MG63 (cell line): ENCODE measurements around the gene TSPAN3. TPM values are rescaled to one million over a fixed set of nuclear protein-coding genes. Genes with fewer than 3 reads are reported as not detected.

Source experiments
- DNase-seq: peaks from one replicate; pipeline ENCODE4 v3.0.0-alpha.2; 2020
- H3K27me3 ChIP-seq: fragments of 250-450 bp; sonication (Bioruptor Pico); 2 replicates; pipeline ENCODE4 v1.5.1; 2020; ENCODE audit warnings: mild to moderate bottlenecking, moderate library complexity
- H3K36me3 ChIP-seq: fragments of 250-450 bp; sonication (Bioruptor Pico); 2 replicates; pipeline ENCODE4 v1.5.1; 2020; ENCODE audit warnings: mild to moderate bottlenecking, moderate library complexity
- H3K4me3 ChIP-seq: fragments of 250-450 bp; sonication (Bioruptor Pico); 2 replicates; pipeline ENCODE4 v1.5.1; 2020; ENCODE audit warnings: mild to moderate bottlenecking, moderate library complexity
- H3K9me3 ChIP-seq: fragments of 250-450 bp; sonication (Bioruptor Pico); 2 replicates; pipeline ENCODE4 v1.5.1; 2020; ENCODE audit warnings: mild to moderate bottlenecking, moderate library complexity
- total RNA-seq: library from RNA; depleted of rRNA; stranded (reverse); fragments of >200 nt; shearing (Covaris generic); gene quantifications from 2 replicates; pipeline ENCODE4 v1.2.3, GENCODE V29; 2014; ENCODE audit warnings: low replicate concordance; rRNA removed

The TSPAN3 gene
- 239 and 258 TPM in 2 replicates for total RNA-seq

DNA sequence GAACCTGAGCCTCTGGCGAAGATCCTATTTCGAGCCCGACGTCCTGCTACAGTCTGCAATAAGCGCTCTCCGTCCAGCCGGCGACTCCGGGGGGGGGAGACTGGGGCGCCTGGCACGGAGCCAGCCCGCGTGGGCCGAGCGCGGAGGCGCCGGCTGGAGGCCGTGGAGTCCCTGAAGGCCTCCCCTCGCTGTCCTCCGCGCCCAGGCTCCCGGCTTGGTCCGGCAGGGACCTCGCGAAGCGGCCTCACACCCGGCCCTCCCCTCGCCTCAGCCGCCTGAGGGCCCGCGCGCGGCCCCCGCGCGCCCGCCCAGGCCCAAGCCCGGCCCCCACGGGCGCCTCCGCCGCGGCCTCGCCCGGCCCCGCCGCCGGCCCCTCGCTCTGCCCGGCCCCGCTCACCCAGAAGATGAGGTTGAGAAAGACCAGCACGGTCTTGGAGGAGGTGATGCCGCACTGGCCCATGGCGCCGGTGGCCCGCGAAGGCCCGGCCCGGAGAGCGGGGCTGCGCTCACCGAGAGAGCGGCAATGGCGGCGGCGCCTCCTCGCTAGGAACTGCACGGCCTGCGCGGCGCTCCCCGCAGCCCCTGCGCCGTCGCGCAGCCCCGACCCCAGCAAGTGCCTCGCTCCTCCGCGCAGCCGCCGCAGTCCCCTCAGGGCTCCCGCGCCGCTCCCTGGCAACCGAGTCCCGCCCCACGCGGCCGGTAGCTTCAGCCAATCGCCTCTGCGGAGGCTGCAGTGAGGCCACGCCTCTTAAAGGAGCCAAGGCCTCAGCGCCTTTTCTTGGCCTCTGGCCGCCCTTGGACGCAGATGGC, at the start of gene TSPAN3:
Gene TSPAN3, minus strand, starts transcription at position 615 of the 810 bp plus-strand sequence. Its CDS starts 155 bp downstream, at position 460.
- peak within 1 kb of the TSS; percentile 80 for H3K4me3 ChIP-seq
- peaks cover 6% of the 10 kb centered on the region for H3K27me3 ChIP-seq
- peak; percentile 94 for DNase-seq
- H3K36me3 ChIP-seq, result peaks cover 16% of the 10 kb centered on the region
- no peaks in the 10 kb centered on the region for H3K9me3 ChIP-seq

DNA sequence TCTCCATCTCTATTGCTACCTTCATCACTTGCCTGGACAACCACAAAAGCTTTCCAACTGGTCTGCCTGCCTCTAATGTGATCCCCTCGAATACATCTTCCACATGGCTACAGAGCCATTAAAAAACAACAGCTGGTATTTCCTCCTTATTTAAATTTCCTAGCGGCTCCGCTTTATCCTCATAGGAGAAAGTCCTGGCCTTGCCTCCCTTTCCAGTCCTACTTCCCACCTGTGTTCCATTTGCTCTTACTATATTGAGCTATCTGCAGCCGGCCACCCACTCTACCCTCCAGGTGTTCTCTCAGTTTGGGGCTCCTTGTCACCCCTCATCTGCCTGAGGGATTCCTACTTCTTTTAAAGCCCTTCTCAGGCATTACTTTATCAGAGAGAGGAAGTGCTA, 49.7 kb upstream of the TSPAN3 start:
- H3K9me3 ChIP-seq, result no peaks in the 10 kb centered on the region
- no peak for DNase-seq
- H3K36me3 ChIP-seq, result peaks cover 5% of the 10 kb centered on the region
- no peak overlapping the region for H3K4me3 ChIP-seq
- H3K27me3 ChIP-seq, result no peaks in the 10 kb centered on the region

DNA sequence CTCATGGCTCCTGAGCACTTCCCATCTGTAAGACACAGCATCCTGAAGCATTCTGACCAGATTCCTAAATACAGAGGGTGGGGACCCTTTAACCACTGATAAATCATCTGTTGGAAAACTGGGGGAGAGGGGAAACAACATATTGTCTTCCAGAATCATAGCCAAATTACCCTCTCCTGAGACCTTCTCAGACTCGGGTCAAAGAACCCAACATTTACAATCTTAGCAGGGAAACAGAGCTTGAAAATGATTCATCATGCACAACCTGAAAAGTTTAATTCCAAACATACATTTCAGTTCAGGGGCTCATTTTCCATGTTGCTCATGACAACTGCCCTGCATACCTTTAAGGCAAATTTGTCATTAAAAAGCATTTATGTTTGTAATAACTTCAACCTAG, 48.5 kb upstream of the TSPAN3 start:
- Histone ChIP-seq H3K4me3 (no peak overlapping the region), H3K27me3 (no peaks in the 10 kb centered on the region), H3K36me3 (no peaks in the 10 kb centered on the region), H3K9me3 (no peaks in the 10 kb centered on the region)
- DNase-seq, result no peak

DNA sequence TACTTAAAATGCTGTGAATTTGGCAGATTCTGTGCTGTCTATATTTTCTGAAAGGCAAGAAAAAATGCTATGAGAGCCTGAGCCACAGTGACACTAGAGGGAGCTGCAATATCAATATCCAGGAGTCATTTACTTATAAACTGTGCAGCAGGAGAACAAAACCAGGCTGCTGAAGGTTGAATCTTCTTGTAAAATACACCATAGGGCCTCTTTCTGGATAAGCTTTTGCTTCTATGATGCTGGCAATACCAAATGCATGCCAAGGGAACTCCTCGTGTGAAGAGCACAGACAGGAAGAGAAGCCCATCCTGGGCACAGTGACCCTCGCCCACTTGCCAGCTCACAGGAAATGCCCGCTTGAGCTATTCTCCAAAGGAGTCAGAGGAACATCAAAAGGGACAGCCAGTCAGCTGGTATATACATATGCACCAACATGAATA, 48.0 kb upstream of the TSPAN3 start:
- peak; percentile 18 for DNase-seq
- Histone ChIP-seq H3K9me3 (no peaks in the 10 kb centered on the region), H3K27me3 (no peaks in the 10 kb centered on the region), H3K4me3 (no peak overlapping the region), H3K36me3 (no peaks in the 10 kb centered on the region)

DNA sequence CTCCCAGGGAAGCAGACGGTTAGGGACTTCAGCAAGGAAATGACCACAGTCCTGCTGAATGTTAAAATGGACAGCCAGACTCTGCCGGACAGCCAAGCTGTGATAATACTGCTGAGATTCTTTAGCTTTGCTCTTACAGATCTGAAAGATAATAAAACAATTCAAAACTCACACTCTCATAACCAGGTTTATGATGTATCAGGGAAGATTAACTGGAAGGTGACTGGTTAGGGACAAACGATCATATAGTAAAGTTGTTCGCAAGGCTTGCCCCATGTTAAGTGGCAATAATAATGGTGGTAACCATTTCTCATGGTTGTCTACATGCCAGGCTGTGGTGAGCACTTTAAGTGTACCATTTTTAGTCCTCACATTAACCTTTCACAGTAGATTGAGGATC, 44.3 kb upstream of the TSPAN3 start:
- no peak for DNase-seq
- Histone ChIP-seq H3K27me3 (no peaks in the 10 kb centered on the region), H3K4me3 (no peak overlapping the region), H3K36me3 (peaks cover 3% of the 10 kb centered on the region; the same call in 1 of the 2 replicates), H3K9me3 (no peaks in the 10 kb centered on the region)

DNA sequence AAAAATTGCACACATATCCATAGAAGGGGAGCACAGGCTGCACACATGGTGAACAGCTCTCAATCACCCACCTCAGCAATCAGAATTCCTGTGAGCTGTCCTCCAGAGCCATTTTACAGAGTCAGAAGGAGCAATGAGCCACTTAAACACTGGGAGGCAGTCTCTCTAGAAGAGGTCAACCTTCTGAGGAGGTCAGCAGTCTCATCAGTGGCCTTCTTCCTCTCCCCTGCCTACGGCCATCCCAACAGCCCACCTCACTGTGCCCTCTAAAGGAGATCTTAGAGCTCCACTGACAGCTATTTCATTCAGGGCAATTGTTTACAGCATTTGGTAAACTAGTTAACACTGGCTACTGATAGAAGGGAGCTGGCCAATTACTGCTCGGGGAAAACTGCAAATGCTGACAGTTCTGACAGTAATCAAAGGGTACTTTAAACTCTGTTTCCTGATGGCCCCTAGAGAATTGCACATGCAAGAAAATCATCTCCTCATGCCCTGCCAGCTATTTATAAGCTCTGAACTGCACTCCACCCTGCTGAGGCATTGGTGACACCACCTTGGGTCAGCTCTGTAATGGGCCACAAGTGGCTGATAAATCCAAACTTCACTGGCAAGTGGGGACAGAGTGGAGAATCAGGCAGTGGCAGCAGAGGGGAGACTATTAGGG, 42.1 kb upstream of the TSPAN3 start:
- Histone ChIP-seq H3K9me3 (no peaks in the 10 kb centered on the region), H3K36me3 (peaks cover 8% of the 10 kb centered on the region; the same call in 1 of the 2 replicates), H3K27me3 (no peaks in the 10 kb centered on the region), H3K4me3 (no peak overlapping the region)
- DNase-seq, result no peak

DNA sequence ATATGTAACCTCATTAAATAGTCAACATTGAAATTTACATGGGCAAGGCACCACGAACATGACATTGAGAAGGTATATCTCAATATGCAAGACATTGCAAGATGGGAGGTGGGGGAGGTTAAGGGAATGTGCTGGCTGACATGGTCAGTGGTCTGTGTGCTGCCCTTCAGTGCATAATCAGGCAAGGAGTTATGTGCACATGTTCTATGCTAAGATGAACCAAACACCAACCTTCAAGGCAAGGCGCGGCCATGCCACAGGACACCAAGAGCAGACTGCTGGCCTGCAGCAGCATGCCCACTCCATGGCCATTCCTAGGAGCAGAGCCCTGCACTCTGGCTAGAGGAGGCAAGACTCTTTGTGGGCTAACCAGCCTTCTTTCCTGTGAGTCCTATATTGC, 40.9 kb upstream of the TSPAN3 start:
- Histone ChIP-seq H3K4me3 (no peak overlapping the region), H3K36me3 (peaks cover 8% of the 10 kb centered on the region; the same call in 1 of the 2 replicates), H3K27me3 (no peaks in the 10 kb centered on the region), H3K9me3 (no peaks in the 10 kb centered on the region)
- DNase-seq, result no peak

DNA sequence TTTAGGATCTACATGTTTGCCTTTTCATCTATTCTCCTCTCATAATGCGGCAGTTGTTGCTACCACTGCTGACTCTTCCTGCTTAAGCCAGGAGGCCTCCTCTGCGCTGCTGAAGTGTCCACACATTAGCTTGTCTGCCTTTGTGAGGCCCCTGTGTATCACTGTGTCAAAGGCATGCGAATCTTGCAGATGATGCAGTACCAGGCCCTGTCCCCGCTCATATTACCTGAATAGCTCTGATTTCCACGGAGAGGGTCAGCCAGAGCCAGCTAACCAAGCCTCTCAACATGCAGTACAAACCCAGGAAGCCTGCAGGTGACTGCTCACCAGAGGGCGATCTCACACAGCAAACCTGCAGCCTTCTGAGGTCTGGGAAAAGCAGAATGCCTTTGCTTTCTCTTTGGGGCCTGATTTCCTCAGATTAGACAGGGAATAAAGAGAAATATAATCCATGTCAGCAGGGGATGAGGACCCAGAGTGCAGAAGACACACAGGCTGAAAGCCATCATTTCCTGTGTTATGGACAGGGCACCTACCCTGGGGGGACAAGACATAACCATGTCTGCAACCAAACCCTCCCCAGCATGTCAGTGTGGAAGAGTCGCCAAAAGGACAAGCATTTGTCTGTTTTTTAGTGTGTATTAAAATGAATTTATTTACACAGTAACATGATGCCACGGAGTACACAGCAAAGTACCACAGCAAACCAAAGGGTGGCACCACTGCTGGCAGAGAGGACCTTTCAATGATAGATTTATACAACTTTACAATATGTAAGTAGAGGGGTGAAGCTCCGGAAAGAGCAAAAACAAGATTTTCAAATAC, 36.8 kb upstream of the TSPAN3 start:
- peaks cover 8% of the 10 kb centered on the region; the same call in 1 of the 2 replicates for H3K36me3 ChIP-seq
- DNase-seq, result peak; percentile 42
- no peaks in the 10 kb centered on the region for H3K27me3 ChIP-seq
- no peaks in the 10 kb centered on the region for H3K9me3 ChIP-seq
- H3K4me3 ChIP-seq, result no peak overlapping the region

DNA sequence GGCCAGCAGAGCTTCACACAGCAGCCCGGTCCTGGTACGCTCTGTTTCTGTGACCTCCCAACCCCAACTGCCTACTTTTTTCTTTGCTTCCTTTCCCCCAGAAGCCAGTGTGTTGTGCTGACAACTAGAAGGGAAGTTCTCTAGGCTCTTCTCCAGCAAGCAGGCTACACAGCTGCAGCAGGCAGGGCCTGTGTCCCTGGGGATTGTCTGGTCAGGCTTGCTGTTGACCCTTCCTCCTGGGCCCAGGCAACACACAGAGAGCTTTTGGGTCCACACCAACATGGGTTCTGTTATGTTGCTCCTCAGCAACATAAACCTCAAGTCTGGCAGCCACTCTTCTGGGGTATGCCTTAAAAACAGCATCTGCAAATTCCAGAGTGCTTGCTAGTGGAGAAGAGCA, 36.2 kb upstream of the TSPAN3 start:
- Histone ChIP-seq H3K27me3 (no peaks in the 10 kb centered on the region), H3K36me3 (peaks cover 5% of the 10 kb centered on the region; the same call in 1 of the 2 replicates), H3K9me3 (no peaks in the 10 kb centered on the region), H3K4me3 (no peak overlapping the region)
- DNase-seq, result no peak

DNA sequence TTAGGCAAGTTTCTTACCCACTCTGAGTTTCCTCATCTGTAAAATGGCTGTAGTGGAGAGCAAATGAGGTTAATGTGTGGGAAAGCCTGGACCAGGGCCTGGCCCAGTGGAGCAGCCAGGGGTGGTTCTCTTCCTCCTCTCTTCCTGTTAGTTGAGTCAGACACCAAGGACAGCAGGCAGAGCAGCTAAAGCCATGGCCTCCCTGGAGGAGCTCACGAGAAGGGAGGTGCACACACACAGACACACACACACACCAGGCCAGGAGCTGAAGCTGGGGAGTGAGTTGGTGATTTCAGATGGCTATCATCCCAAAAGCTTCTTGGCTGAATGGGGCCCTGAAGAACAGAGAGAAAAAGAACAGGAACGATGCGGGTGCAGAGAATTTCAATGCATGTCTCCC, 33.2 kb upstream of the TSPAN3 start:
- Histone ChIP-seq H3K9me3 (no peaks in the 10 kb centered on the region), H3K36me3 (0 out of 2 replicates have a peak, but pooled peaks cover 1% of the 10 kb centered on the region), H3K27me3 (no peaks in the 10 kb centered on the region), H3K4me3 (no peak overlapping the region)
- DNase-seq, result no peak

DNA sequence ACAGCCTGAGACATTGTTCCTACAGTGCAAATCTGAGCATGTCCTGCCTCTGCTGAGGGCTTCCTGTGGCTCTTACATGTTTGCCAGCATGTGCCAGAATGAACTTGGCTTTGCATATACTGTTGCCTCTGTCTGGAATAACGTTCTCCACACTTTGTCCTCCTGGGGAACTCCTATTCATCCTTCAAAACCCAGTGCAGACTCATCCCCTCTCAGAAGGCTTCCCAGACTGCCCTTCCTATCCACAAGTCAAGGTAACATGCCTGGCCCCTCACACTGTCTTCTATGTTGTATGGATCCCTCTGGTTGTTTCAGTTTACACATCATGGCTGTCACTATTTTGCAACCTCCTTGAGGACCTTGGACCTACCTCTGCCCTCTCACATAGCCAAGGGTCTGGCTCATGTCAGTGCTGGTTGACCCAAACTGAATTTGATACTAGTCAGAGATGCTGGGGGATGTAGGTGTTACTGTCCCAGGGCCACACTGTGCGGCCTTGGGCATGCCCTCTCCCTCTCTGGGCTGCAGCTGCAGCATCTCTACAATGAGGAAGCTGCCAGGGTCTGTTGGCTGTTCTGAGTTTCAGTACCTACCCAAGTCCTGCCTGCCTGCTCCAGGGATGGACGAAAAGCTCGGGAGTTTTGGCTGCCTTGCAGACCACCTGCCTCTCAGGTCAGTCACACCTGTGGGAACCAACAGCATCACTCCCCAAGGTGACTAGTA, 29.0 kb upstream of the TSPAN3 start:
- H3K36me3 ChIP-seq, result no peaks in the 10 kb centered on the region
- no peak overlapping the region for H3K4me3 ChIP-seq
- H3K9me3 ChIP-seq, result no peaks in the 10 kb centered on the region
- no peaks in the 10 kb centered on the region for H3K27me3 ChIP-seq
- no peak for DNase-seq

DNA sequence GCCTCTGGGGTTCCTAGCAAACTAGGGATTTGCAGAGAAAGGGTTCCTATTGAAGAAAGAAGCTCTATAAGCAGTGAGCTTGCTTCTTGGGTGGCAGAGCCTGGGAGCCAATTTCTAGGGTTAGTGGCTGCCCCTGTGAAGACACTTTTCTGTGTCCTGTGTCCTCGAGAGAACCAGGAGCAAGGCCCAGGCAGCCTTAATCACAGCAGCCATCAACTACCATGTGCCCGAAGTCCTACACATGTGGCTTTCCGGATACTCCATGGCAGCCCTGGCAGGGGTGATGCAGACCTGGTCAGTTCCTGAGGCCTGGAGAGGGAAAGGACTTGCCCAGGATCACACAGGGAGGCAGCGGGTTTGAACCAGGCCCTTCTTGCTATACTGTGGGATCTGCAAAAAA, 27.7 kb upstream of the TSPAN3 start:
- Histone ChIP-seq H3K9me3 (no peaks in the 10 kb centered on the region), H3K27me3 (no peaks in the 10 kb centered on the region), H3K4me3 (no peak overlapping the region), H3K36me3 (no peaks in the 10 kb centered on the region)
- no peak for DNase-seq

DNA sequence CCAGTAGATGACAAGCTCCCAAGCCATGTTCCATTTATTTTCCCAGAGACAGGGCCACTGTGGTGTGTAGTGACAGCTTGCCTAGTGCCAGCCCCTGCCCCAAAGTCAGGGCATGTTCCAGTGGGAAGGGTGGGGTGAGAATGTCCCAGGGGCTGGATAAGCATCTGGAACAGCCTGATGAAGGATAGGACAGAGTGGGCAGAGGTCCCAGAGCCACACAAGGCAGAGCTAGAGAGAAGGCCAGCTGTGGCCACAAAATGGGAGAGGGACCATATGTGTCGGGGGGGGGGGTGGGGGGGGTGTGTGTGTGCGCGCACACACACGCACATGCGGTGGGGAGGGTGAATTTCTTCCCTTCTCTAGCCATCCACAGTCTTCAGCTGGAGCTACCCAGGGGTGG, 27.0 kb upstream of the TSPAN3 start:
- no peaks in the 10 kb centered on the region for H3K9me3 ChIP-seq
- no peaks in the 10 kb centered on the region for H3K27me3 ChIP-seq
- no peak overlapping the region for H3K4me3 ChIP-seq
- DNase-seq, result no peak
- no peaks in the 10 kb centered on the region for H3K36me3 ChIP-seq

DNA sequence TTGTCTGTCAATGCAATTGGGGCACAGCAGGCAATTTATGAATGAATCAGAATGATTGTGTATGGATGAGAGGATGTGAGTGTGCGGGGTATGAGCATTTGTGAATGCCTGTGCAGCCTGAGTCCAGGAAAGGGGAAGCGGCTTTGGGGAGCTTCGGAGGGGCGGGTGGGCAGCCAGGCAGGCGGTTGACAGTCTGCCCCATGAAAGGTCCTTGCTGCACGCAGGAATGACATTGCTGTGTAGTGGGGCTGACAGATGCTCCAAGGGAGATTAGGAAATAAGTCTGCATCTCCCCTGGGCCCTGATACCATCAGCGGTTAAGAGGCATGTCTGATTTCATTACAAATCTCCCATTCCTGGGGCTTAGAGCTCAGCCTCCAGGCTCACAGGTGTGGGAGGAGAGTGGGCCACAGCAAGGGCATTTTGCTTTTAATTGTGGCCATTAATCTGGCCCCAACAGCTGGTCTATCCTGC, 26.4 kb upstream of the TSPAN3 start:
- no peak overlapping the region for H3K4me3 ChIP-seq
- DNase-seq, result no peak
- H3K9me3 ChIP-seq, result no peaks in the 10 kb centered on the region
- H3K27me3 ChIP-seq, result no peaks in the 10 kb centered on the region
- no peaks in the 10 kb centered on the region for H3K36me3 ChIP-seq

DNA sequence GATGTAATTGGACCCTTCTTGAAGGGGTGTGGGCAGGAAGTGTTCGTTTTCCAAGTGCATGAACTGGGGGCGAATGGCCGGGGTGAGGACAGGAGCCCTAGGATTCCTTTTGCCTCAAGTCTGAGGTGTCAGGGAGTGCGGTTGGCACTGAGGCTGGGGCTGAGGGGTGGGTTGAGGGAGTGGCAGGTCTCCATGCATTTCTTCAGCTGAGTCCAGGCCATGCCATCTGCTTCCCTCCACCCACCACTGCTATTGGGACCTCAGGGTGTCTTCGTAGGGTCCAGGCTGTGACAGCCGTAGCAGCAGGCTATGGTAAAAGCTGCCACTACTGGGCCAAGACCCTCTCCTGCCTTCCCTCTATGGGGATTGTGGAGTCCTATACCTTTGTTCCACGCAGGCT, 25.6 kb upstream of the TSPAN3 start:
- Histone ChIP-seq H3K9me3 (no peaks in the 10 kb centered on the region), H3K27me3 (no peaks in the 10 kb centered on the region), H3K4me3 (no peak overlapping the region), H3K36me3 (no peaks in the 10 kb centered on the region)
- no peak for DNase-seq

DNA sequence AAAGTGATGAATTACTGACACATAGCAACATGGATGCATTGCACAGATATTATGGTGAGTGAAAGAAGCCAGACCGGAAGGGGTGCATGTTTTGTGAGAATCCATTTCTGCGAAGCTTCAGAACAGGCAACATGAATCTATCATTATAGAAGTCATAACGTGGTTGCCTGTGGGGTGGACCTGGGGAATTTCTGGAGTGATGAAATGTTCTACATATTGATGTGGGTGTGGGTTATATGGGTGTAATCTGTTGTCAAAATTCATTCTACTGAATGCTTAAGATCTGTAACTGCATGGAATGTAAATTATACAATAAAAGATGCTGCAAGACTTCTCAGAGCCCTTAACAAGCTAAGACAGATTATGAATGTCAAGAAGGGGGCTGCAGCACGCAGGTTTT, 25.2 kb upstream of the TSPAN3 start:
- Histone ChIP-seq H3K4me3 (no peak overlapping the region), H3K36me3 (no peaks in the 10 kb centered on the region), H3K9me3 (no peaks in the 10 kb centered on the region), H3K27me3 (no peaks in the 10 kb centered on the region)
- DNase-seq, result no peak
